Endothelial cell (in vitro differentiated cells): ENCODE data around the gene HSD17B3. TPM values are rescaled to one million over a fixed set of nuclear protein-coding genes. Genes with fewer than 3 reads are reported as not detected.
A peak's percentile ranks its signal among the peaks of the same experiment; 100 is the strongest.

Experiments
- DNase-seq: peaks from one replicate; pipeline ENCODE4 v3.0.0; 2021; ENCODE audit warnings: low spot score
- H3K27ac Mint-ChIP-seq: one replicate; pipeline ENCODE4 v1.8.0; 2021; ENCODE audit warnings: mixed read lengths, inconsistent platforms; ENCODE audit not compliant: unreplicated experiment
- H3K27me3 Mint-ChIP-seq: one replicate; pipeline ENCODE4 v1.8.0; 2021; ENCODE audit warnings: mild to moderate bottlenecking, moderate library complexity, mixed read lengths, inconsistent platforms; ENCODE audit not compliant: unreplicated experiment
- H3K36me3 Mint-ChIP-seq: one replicate; pipeline ENCODE4 v1.8.0; 2021; ENCODE audit warnings: mild to moderate bottlenecking, low read depth, mixed read lengths, inconsistent platforms; ENCODE audit not compliant: unreplicated experiment
- H3K4me1 Mint-ChIP-seq: one replicate; pipeline ENCODE4 v1.8.0; 2021; ENCODE audit warnings: mild to moderate bottlenecking, mixed read lengths, inconsistent platforms; ENCODE audit not compliant: unreplicated experiment
- H3K4me3 Mint-ChIP-seq: one replicate; pipeline ENCODE4 v1.8.0; 2021; ENCODE audit warnings: mild to moderate bottlenecking, mixed read lengths, inconsistent platforms; ENCODE audit not compliant: unreplicated experiment
- H3K9me3 Mint-ChIP-seq: one replicate; pipeline ENCODE4 v1.8.0; 2021; ENCODE audit warnings: mixed read lengths, inconsistent platforms; ENCODE audit not compliant: unreplicated experiment
- long read RNA-seq: library from polyadenylated mRNA; unstranded; transcript quantifications from one replicate; pipeline ENCODE4 v2.0.0, GENCODE V29; 2020; ENCODE audit not compliant: unreplicated experiment
- total RNA-seq: library from RNA; stranded (reverse); fragmentation: NEBNext Ultra II Directional; extraction: Animal tissue kit (Norgen Biotek cat#: 25700); gene quantifications from one replicate; pipeline ENCODE4 v1.2.1, GENCODE V29; 2021; ENCODE audit not compliant: unreplicated experiment
- TF ChIP-seq, protein P1 (sequence below): fragments of 200-600 bp; sonication (generic); IDR thresholded peaks from one replicate; pipeline ENCODE4 v1.5.0; 2021; ENCODE audit warnings: antibody characterized with exemption; ENCODE audit not compliant: unreplicated experiment

HSD17B3 gene
- total RNA-seq, result not detected
- long read RNA-seq, result 0 reads

GRCh38 chr9:96302021-96302420 is at the start of gene HSD17B3:
Gene HSD17B3, minus strand, starts transcription at chr9:96302176. Its CDS starts 72 bp downstream, at chr9:96302104.
- peak within 1 kb of the TSS; percentile 30 for H3K27ac Mint-ChIP-seq
- no peak for DNase-seq
- no peaks in the 10 kb centered on the region for H3K36me3 Mint-ChIP-seq
- TF ChIP-seq, protein P1, sequence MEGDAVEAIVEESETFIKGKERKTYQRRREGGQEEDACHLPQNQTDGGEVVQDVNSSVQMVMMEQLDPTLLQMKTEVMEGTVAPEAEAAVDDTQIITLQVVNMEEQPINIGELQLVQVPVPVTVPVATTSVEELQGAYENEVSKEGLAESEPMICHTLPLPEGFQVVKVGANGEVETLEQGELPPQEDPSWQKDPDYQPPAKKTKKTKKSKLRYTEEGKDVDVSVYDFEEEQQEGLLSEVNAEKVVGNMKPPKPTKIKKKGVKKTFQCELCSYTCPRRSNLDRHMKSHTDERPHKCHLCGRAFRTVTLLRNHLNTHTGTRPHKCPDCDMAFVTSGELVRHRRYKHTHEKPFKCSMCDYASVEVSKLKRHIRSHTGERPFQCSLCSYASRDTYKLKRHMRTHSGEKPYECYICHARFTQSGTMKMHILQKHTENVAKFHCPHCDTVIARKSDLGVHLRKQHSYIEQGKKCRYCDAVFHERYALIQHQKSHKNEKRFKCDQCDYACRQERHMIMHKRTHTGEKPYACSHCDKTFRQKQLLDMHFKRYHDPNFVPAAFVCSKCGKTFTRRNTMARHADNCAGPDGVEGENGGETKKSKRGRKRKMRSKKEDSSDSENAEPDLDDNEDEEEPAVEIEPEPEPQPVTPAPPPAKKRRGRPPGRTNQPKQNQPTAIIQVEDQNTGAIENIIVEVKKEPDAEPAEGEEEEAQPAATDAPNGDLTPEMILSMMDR, result no peak
- H3K4me3 Mint-ChIP-seq, result no peak within 1 kb of the TSS
- no peaks in the 10 kb centered on the region for H3K27me3 Mint-ChIP-seq
- H3K9me3 Mint-ChIP-seq, result no peaks in the 10 kb centered on the region
- H3K4me1 Mint-ChIP-seq, result no peaks in the 10 kb centered on the region

DNA sequence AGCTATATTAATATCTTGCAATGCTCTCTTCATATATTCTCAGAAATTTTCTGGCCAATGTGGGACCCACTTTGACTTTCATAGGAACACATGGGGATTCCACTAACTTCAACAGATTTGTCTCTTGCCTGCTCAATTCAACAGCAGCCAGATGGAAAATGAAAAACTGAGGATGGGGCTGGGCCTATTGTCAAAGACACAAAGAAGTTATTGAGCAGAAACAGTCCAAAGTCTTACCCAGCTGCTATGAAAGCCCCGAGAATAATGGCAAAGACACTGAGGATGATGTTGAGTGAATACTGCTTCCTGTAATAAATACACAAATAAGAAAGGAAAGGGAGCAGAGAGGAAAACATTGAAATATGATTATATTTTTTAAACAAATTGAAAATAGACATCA is 48.9 kb upstream of the HSD17B3 start:
- Mint-ChIP-seq H3K4me1 (peaks cover 6% of the 10 kb centered on the region), H3K4me3 (no peak overlapping the region), H3K27ac (no peak overlapping the region), H3K27me3 (peaks cover 1% of the 10 kb centered on the region), H3K9me3 (no peaks in the 10 kb centered on the region), H3K36me3 (peaks cover 17% of the 10 kb centered on the region)
- TF ChIP-seq, protein P1, result no peak
- no peak for DNase-seq

DNA sequence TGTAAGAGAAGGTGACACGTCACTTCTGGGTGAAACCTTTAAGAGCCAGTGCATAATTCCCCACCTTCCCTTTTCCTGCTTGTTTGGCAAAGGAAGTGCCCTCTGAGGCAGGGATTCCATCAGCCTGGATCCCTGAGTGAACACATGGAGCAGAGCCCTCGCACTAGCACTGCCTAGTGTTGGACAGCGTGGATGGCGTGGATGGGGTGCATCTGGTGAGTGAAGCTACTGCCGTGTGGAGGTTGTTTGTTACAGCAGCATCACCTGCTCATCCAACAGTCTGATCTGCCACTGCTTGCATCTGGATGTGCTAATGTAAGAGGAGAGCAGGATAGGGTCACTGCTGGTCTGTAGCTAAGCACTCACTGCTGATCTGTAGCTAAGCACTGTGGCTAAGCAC is 46.3 kb upstream of the HSD17B3 start:
- TF ChIP-seq, protein P1, result no peak
- Mint-ChIP-seq H3K36me3 (peaks cover 17% of the 10 kb centered on the region), H3K27me3 (peaks cover 1% of the 10 kb centered on the region), H3K4me3 (peak overlapping the region; percentile 28), H3K27ac (no peak overlapping the region), H3K4me1 (peaks cover 10% of the 10 kb centered on the region), H3K9me3 (no peaks in the 10 kb centered on the region)
- DNase-seq, result no peak

GRCh38 chr9:96345551-96345950 is 43.6 kb upstream of the HSD17B3 start:
- Mint-ChIP-seq H3K9me3 (no peaks in the 10 kb centered on the region), H3K36me3 (peaks cover 17% of the 10 kb centered on the region), H3K27me3 (peaks cover 1% of the 10 kb centered on the region), H3K4me1 (peaks cover 10% of the 10 kb centered on the region), H3K4me3 (no peak overlapping the region), H3K27ac (no peak overlapping the region)
- no peak for DNase-seq
- TF ChIP-seq, protein P1, result no peak

GRCh38 chr9:96344458-96345180 is 42.6 kb upstream of the HSD17B3 start:
- Mint-ChIP-seq H3K36me3 (peaks cover 17% of the 10 kb centered on the region), H3K27ac (no peak overlapping the region), H3K4me1 (peaks cover 10% of the 10 kb centered on the region), H3K4me3 (no peak overlapping the region), H3K27me3 (peaks cover 1% of the 10 kb centered on the region), H3K9me3 (no peaks in the 10 kb centered on the region)
- TF ChIP-seq, protein P1, result no peak
- no peak for DNase-seq
